Karpas-422 (cell line): Measurements from ENCODE around the gene REXO1. TPM values are rescaled to one million over a fixed set of nuclear protein-coding genes. Genes with fewer than 3 reads are reported as not detected.
"Not testable (repeated sequence)": the region's sequence is repeated elsewhere in the genome, so short reads cannot be mapped to it uniquely, and the experiment has no call there.

Experiments used
- DNase-seq: peaks from one replicate; pipeline ENCODE4 v3.0.0-alpha.2; 2015
- H2AFZ ChIP-seq: fragments of 200-600 bp; sonication (generic); 2 replicates; pipeline ENCODE4 v1.6.1; 2014; ENCODE audit warnings: antibody characterized with exemption, low read length, mixed read lengths
- H3K27ac ChIP-seq: fragments of 200-600 bp; sonication (generic); 2 replicates; pipeline ENCODE4 v1.5.1; 2014; ENCODE audit warnings: mild to moderate bottlenecking, low read length, moderate library complexity
- H3K27me3 ChIP-seq: fragments of 200-600 bp; sonication (generic); 2 replicates; pipeline ENCODE4 v1.6.1; 2014; ENCODE audit warnings: low read length, mixed read lengths
- H3K36me3 ChIP-seq: fragments of 200-600 bp; sonication (generic); 2 replicates; pipeline ENCODE4 v1.6.1; 2014; ENCODE audit warnings: low read length, mixed read lengths; ENCODE audit not compliant: insufficient read depth
- H3K4me1 ChIP-seq: fragments of 200-600 bp; sonication (generic); 2 replicates; pipeline ENCODE4 v1.6.1; 2014; ENCODE audit warnings: mild to moderate bottlenecking, low read length, mixed read lengths
- H3K4me2 ChIP-seq: fragments of 200-600 bp; sonication (generic); 2 replicates; pipeline ENCODE4 v1.6.1; 2014; ENCODE audit warnings: low read length, low read depth, mild to moderate bottlenecking; ENCODE audit not compliant: poor library complexity, severe bottlenecking
- H3K4me3 ChIP-seq: fragments of 200-600 bp; sonication (generic); 2 replicates; pipeline ENCODE4 v1.5.1; 2014; ENCODE audit warnings: mild to moderate bottlenecking, antibody characterized with exemption, low read length, mixed read lengths
- H3K79me2 ChIP-seq: fragments of 200-600 bp; sonication (generic); 2 replicates; pipeline ENCODE4 v1.6.1; 2014; ENCODE audit warnings: mild to moderate bottlenecking, low read length, mixed read lengths
- H3K9ac ChIP-seq: fragments of 200-600 bp; sonication (generic); 2 replicates; pipeline ENCODE4 v1.6.0; 2014; ENCODE audit warnings: low read length
- H3K9me2 ChIP-seq: fragments of 200-600 bp; sonication (generic), shearing (Covaris generic); replicated peaks from 2 replicates; pipeline ENCODE4 v1.6.0; 2014; ENCODE audit warnings: mild to moderate bottlenecking, low read length, moderate library complexity; ENCODE audit not compliant: insufficient read depth
- H3K9me3 ChIP-seq: fragments of 300-700, 200-600 bp; sonication (generic); 2 replicates; pipeline ENCODE4 v1.6.1; 2014; ENCODE audit warnings: low read length, mixed read lengths
- H4K20me1 ChIP-seq: fragments of 200-600 bp; sonication (generic); 2 replicates; pipeline ENCODE4 v1.6.1; 2014; ENCODE audit warnings: mild to moderate bottlenecking, antibody characterized with exemption, low read length, low read depth; ENCODE audit not compliant: insufficient read depth
- total RNA-seq: library from RNA; depleted of rRNA; stranded (reverse); fragments of >200 nt; shearing (Covaris generic); gene quantifications from 2 replicates; pipeline ENCODE4 v1.2.3, GENCODE V29; 2014; ENCODE audit warnings: low replicate concordance

REXO1 gene
- total RNA-seq, 1 experiment from 2014 or later = 15.7 TPM

GRCh38 chr19:1884719-1885334, 36.5 kb upstream of the REXO1 start:
- Histone ChIP-seq H3K9me3 (no peaks in the 10 kb centered on the region), H3K27me3 (no peaks in the 10 kb centered on the region), H4K20me1 (peaks cover 24% of the 10 kb centered on the region), H3K4me3 (peak overlapping the region; percentile 97), H3K27ac (no peak overlapping the region), H3K4me1 (peaks cover 22% of the 10 kb centered on the region), H3K4me2 (peak overlapping the region; percentile 84), H3K79me2 (peaks cover 41% of the 10 kb centered on the region), H2AFZ (no peak overlapping the region), H3K9ac (peak overlapping the region; percentile 95), H3K9me2 (no peaks in the 10 kb centered on the region), H3K36me3 (no peaks in the 10 kb centered on the region)
- peak; percentile 56 for DNase-seq

- DNase-seq = peak; percentile 61
- H3K4me3 ChIP-seq = peak overlapping the region; percentile 97
Measured at GRCh38 chr19:1884291-1884718, 36.0 kb upstream of the REXO1 start.

DNA sequence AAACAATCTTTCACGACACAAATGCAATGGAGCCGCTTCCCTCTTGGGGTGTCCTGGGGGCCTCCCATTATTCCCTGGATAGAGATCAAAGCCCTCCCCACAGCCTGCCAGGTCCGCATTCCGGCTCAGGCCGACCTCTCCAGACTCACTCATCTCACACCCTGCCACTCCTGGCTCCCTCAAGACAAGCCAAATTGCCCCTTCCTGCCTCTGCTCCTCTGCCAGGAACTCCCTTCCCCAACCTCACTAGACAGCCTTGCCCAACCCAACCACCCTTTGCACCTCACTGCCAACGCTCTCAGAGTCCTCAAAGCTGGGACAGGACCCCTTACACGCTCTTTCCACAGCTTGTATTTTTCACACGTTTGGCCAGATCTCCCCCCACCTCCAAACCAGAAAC, 35.5 kb upstream of the REXO1 start:
- H3K9me3 ChIP-seq = no peaks in the 10 kb centered on the region
- peaks cover 22% of the 10 kb centered on the region for H3K4me1 ChIP-seq
- H3K27me3 ChIP-seq = no peaks in the 10 kb centered on the region
- no peaks in the 10 kb centered on the region for H3K36me3 ChIP-seq
- peaks cover 24% of the 10 kb centered on the region for H4K20me1 ChIP-seq
- peak overlapping the region; percentile 95 for H3K9ac ChIP-seq
- H3K4me2 ChIP-seq = peak overlapping the region; percentile 84
- no peaks in the 10 kb centered on the region for H3K9me2 ChIP-seq
- H2AFZ ChIP-seq = no peak overlapping the region
- peak; percentile 49 for DNase-seq
- peak overlapping the region; percentile 97 for H3K4me3 ChIP-seq
- no peak overlapping the region for H3K27ac ChIP-seq
- H3K79me2 ChIP-seq = peaks cover 41% of the 10 kb centered on the region

More at GRCh38 chr19:1884291-1884718, 36.0 kb upstream of the REXO1 start:
- Histone ChIP-seq H3K27ac (no peak overlapping the region), H4K20me1 (peaks cover 24% of the 10 kb centered on the region), H3K4me1 (peaks cover 22% of the 10 kb centered on the region), H3K9me2 (no peaks in the 10 kb centered on the region), H3K9me3 (no peaks in the 10 kb centered on the region), H3K4me2 (peak overlapping the region; percentile 84), H3K9ac (peak overlapping the region; percentile 95), H3K36me3 (no peaks in the 10 kb centered on the region), H3K27me3 (no peaks in the 10 kb centered on the region), H3K79me2 (peaks cover 41% of the 10 kb centered on the region), H2AFZ (no peak overlapping the region)

DNA sequence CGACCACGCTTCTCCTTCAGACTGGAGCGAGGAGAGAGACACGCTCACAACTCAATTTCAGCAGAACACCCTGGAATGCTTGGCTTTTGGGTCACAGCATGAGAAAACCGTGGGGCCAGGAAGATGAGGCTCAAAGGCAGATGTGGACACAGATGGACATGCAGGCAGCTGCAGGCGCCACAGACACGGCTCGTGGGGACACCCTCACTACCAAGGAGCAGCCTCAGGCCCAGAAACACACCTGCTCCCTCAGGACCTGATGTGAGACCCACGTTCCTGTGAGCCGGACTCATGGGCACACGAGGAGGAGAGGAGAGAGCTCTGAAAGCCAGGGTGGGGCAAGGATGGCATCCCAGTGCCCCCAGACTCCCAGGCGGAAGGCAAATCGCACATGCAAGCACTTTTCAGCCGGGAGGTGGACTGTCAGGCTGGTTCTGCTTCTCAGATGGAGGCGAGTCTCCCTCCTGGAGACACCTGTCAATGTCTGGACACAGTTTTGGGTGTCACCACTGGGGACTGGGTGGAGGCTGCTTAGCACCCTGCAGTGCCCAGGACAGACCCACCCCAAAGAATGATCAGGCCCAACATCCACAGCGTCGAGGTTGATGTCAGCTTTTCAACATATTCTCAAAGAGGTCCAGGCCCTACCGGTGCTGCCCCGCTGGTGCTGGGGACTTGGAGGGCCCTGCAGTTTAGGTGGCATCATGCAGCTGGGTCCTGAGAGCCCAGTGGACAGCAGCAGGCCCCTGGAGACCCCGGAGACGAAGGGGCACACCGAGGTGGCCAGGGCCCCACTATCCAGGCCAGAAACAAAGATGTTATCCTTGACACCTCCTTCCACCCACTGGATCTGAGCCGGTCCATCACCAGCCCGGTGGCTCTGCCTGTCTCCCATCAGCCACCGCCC, 34.8 kb upstream of the REXO1 start:
- peak; percentile 19 for DNase-seq
- H3K79me2 ChIP-seq = peaks cover 41% of the 10 kb centered on the region

DNA sequence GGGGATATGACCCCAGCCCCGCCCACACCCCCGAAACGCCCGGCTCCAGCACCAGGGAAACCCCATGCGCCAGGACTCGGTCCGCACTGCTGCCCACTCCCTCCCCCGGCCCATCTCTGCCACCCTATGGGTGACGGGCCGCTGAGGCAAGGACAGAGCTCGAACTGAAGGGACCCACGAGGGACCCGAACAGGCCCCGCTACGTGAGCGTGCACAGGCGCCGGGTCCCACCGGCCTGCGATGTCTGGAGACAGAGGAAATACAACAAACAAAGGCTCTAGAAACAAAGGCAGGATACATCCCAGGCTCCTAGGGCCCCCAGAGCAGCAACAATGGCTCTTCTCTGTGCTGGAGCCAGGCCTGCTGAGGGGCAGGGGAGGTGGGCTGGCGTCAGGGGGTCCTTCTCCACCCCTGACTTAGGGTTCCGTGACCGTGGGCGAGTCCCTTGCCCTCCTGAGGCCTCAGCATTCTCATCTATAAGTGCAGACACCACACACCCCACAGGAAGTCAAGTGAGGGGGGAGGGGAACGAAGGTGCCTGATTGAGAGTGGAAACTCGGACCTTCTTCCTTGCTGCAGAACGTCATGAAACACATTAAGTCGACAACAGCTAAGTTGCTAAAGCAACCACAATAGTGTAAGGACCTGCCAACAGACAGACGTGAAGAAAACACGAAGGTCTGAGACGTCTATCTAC, 34.0 kb upstream of the REXO1 start:
- peaks cover 41% of the 10 kb centered on the region for H3K79me2 ChIP-seq
- peaks cover 24% of the 10 kb centered on the region for H4K20me1 ChIP-seq
- peak; percentile 39 for DNase-seq
- H3K27ac ChIP-seq = no peak overlapping the region
- no peaks in the 10 kb centered on the region for H3K9me3 ChIP-seq
- no peaks in the 10 kb centered on the region for H3K9me2 ChIP-seq
- H3K4me3 ChIP-seq = no peak overlapping the region
- peak overlapping the region; percentile 84 for H3K4me2 ChIP-seq
- H3K27me3 ChIP-seq = no peaks in the 10 kb centered on the region
- peaks cover 22% of the 10 kb centered on the region for H3K4me1 ChIP-seq
- no peak overlapping the region for H3K9ac ChIP-seq
- H2AFZ ChIP-seq = no peak overlapping the region
- H3K36me3 ChIP-seq = no peaks in the 10 kb centered on the region

More for the DNA sequence above, 34.8 kb upstream of the REXO1 start:
- Histone ChIP-seq H3K27ac (no peak overlapping the region), H3K36me3 (no peaks in the 10 kb centered on the region), H3K4me1 (peaks cover 22% of the 10 kb centered on the region), H3K9ac (peak overlapping the region; percentile 95), H4K20me1 (peaks cover 24% of the 10 kb centered on the region), H3K4me2 (peak overlapping the region; percentile 84), H3K4me3 (peak overlapping the region; percentile 97; the same call in 1 of the 2 replicates), H3K9me3 (no peaks in the 10 kb centered on the region), H2AFZ (no peak overlapping the region), H3K27me3 (no peaks in the 10 kb centered on the region), H3K9me2 (no peaks in the 10 kb centered on the region)

DNA sequence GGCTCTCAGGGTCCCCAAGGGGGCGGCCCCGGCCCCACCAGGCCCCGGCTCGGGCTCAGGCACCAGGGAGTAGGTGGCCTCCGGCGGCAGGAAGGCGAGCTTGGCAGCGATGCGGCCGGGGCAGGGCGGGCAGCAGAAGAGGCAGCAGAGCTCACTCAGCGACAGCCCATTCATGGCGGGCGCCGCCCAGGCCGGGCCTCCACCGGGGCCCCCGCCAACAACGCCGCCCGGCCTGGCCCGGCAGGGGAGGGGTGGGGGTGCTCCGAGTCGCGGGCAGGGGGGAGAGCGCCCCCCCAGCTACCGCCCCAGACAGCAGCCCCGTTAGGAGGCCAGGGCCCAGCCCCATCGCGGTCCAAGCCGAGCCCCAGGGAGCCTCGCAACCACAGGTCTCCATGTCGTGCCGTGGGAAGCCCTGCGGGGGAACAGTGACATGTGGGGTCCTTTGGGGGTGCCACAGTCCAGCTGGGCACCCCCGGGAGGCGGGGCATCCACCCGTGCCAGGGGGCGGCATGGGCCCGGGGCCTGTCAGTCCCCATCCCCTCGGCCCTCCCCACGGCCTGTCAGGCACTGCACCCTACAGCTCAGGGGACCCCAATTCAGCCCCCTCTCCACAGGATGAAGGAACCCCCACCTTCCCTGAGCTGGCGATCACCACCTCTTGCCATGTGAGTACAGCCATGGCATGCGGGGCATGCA, 33.3 kb upstream of the REXO1 start:
- H3K9me2 ChIP-seq, H3K36me3 ChIP-seq, H3K9ac ChIP-seq, H3K4me3 ChIP-seq, H3K9me3 ChIP-seq, H3K27me3 ChIP-seq, H3K4me2 ChIP-seq, H3K27ac ChIP-seq, DNase-seq, H2AFZ ChIP-seq: not testable (repeated sequence)
- Histone ChIP-seq H3K4me1 (peaks cover 23% of the 10 kb centered on the region), H3K79me2 (peaks cover 41% of the 10 kb centered on the region), H4K20me1 (peaks cover 24% of the 10 kb centered on the region)

GRCh38 chr19:1880611-1881392, 32.5 kb upstream of the REXO1 start:
- H3K9ac ChIP-seq = no peak overlapping the region
- peaks cover 28% of the 10 kb centered on the region for H3K4me1 ChIP-seq
- H3K27ac ChIP-seq = no peak overlapping the region
- no peaks in the 10 kb centered on the region for H3K27me3 ChIP-seq
- H3K9me3 ChIP-seq = no peaks in the 10 kb centered on the region
- peaks cover 24% of the 10 kb centered on the region for H4K20me1 ChIP-seq
- no peak overlapping the region for H2AFZ ChIP-seq
- no peak overlapping the region for H3K4me3 ChIP-seq
- H3K9me2 ChIP-seq = no peaks in the 10 kb centered on the region
- peak; percentile 36 for DNase-seq
- peaks cover 42% of the 10 kb centered on the region for H3K79me2 ChIP-seq
- no peak overlapping the region for H3K4me2 ChIP-seq
- no peaks in the 10 kb centered on the region for H3K36me3 ChIP-seq
